ENCODE measurements around the gene USF3. TPM values are rescaled to one million over a fixed set of nuclear protein-coding genes. Genes with fewer than 3 reads are reported as not detected.

USF3 gene
- total and polyA plus RNA-seq, 4 donors: 4.6 to 16.0 (median 11.4) TPM

DNA sequence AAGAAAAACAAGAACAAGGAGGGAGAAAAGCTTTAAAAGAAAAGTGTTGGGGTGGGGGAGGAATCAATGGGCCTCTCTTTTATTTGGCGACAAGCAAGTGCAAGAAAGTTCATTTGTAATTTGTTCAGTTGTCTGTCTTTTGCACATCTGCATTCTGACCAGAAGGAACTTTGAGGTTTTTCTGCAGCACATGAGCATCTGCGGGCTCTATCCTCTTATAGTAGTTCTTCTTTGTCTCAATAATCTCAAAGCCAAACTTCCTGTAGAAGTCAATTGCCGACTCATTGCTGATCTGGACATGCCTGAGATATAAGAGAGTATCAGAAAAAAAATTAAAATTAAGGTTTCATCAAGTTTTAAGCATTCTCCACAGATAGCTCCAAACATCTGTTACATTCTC lies 25.2 kb upstream of the USF3 start (continued):
- no peak for TF ChIP-seq REST (IDR thresholded peaks at IDR 0.05)
- no peak for TF ChIP-seq GABPA (IDR thresholded peaks at IDR 0.05 in 1 of 2, conservative IDR thresholded peaks at IDR 0.05 in 1 of 2)
- no peak for TF ChIP-seq HNF4A (conservative IDR thresholded peaks at IDR 0.05)
- TF ChIP-seq RAD21 (IDR thresholded peaks at IDR 0.05): no peak
- no peak for TF ChIP-seq SP1 (IDR thresholded peaks at IDR 0.05)

GRCh38 chr3:113719758-113720157 lies 23.3 kb upstream of the USF3 start:
- Histone ChIP-seq H3K9ac (ENCODE audit: low read depth in 1 of 2, low read length in 2 of 2) (no peak overlapping the region), H3K9me3 (ENCODE audit: control insufficient read depth in 4 of 4, low read length in 3 of 4) (no peaks in the 10 kb centered on the region), H3K4me3 (ENCODE audit: low read depth in 1 of 3, low read length in 3 of 3) (no peak overlapping the region), H3K27me3 (ENCODE audit: control insufficient read depth in 4 of 4, insufficient read depth in 4 of 4, low read length in 3 of 4) (no peaks in the 10 kb centered on the region), H3K4me1 (ENCODE audit: control insufficient read depth in 4 of 4, insufficient read depth in 4 of 4, low read length in 3 of 4) (peaks cover 0 to 1% (median 0%) of the 10 kb centered on the region in 4 donors), H3K27ac (ENCODE audit: low read depth in 1 of 2, low read length in 2 of 2) (no peak overlapping the region), H3K36me3 (ENCODE audit: control insufficient read depth in 4 of 4, insufficient read depth in 3 of 4, low read depth in 1 of 4, low read length in 3 of 4) (peaks cover 1 to 21% (median 15%) of the 10 kb centered on the region in 4 donors)
- TF ChIP-seq HNF4G (IDR thresholded peaks at IDR 0.05): no peak
- TF ChIP-seq GABPA (IDR thresholded peaks at IDR 0.05 in 1 of 2, conservative IDR thresholded peaks at IDR 0.05 in 1 of 2): no peak
- TF ChIP-seq CTCF (IDR thresholded peaks at IDR 0.05; ENCODE audit: low read depth, low read length, missing input control): no peak
- no peak for TF ChIP-seq TAF1 (conservative IDR thresholded peaks at IDR 0.05)
- TF ChIP-seq, protein P1, sequence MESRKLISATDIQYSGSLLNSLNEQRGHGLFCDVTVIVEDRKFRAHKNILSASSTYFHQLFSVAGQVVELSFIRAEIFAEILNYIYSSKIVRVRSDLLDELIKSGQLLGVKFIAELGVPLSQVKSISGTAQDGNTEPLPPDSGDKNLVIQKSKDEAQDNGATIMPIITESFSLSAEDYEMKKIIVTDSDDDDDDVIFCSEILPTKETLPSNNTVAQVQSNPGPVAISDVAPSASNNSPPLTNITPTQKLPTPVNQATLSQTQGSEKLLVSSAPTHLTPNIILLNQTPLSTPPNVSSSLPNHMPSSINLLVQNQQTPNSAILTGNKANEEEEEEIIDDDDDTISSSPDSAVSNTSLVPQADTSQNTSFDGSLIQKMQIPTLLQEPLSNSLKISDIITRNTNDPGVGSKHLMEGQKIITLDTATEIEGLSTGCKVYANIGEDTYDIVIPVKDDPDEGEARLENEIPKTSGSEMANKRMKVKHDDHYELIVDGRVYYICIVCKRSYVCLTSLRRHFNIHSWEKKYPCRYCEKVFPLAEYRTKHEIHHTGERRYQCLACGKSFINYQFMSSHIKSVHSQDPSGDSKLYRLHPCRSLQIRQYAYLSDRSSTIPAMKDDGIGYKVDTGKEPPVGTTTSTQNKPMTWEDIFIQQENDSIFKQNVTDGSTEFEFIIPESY (IDR thresholded peaks at IDR 0.05): no peak
- no peak for TF ChIP-seq ATF3 (IDR thresholded peaks at IDR 0.05)
- TF ChIP-seq SP1 (IDR thresholded peaks at IDR 0.05): no peak
- TF ChIP-seq RAD21 (IDR thresholded peaks at IDR 0.05): no peak
- TF ChIP-seq, protein P2, sequence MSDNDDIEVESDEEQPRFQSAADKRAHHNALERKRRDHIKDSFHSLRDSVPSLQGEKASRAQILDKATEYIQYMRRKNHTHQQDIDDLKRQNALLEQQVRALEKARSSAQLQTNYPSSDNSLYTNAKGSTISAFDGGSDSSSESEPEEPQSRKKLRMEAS (IDR thresholded peaks at IDR 0.05): no peak
- no peak for DNase-seq (ENCODE audit: low spot score)
- WGBS: 87% methylated on average over 2 of the region's 2 CpGs

DNA sequence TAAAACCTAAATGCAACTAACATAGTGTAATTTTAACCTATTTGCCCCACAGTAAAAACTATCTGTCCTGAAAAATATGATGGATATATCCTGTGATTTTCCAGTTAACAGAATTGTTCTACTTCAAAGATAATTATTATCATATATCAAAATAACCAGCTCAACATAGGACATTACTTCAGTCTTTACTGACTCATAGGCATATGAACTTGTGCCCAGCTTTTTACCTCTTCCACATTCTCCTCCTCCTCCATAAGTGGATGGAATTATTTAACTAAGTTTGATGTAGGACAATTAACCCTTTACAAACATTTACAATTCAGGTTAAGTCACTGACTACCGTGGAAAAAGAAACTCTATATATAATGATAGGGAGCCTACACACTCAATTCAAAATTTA lies 22.9 kb upstream of the USF3 start:
- Histone ChIP-seq H3K4me1 (ENCODE audit: control insufficient read depth in 4 of 4, insufficient read depth in 4 of 4, low read length in 3 of 4) (peaks cover 0 to 1% (median 0%) of the 10 kb centered on the region in 4 donors), H3K4me3 (ENCODE audit: low read depth in 1 of 3, low read length in 3 of 3) (no peak overlapping the region), H3K9ac (ENCODE audit: low read depth in 1 of 2, low read length in 2 of 2) (no peak overlapping the region), H3K9me3 (ENCODE audit: control insufficient read depth in 4 of 4, low read length in 3 of 4) (no peaks in the 10 kb centered on the region), H3K27me3 (ENCODE audit: control insufficient read depth in 4 of 4, insufficient read depth in 4 of 4, low read length in 3 of 4) (no peaks in the 10 kb centered on the region), H3K36me3 (ENCODE audit: control insufficient read depth in 4 of 4, insufficient read depth in 3 of 4, low read depth in 1 of 4, low read length in 3 of 4) (peaks cover 1 to 21% (median 15%) of the 10 kb centered on the region in 4 donors), H3K27ac (ENCODE audit: low read depth in 1 of 2, low read length in 2 of 2) (no peak overlapping the region)
- TF ChIP-seq, protein P2 (IDR thresholded peaks at IDR 0.05): no peak
- no peak for TF ChIP-seq CTCF (IDR thresholded peaks at IDR 0.05; ENCODE audit: low read depth, low read length, missing input control)
- no peak for TF ChIP-seq TAF1 (conservative IDR thresholded peaks at IDR 0.05)
- TF ChIP-seq, protein P1 (IDR thresholded peaks at IDR 0.05): no peak
- no peak for TF ChIP-seq YY1 (IDR thresholded peaks at IDR 0.05)
- no peak for DNase-seq (ENCODE audit: low spot score)
- 97% methylated on average over 1 of the region's 1 CpG for WGBS

All from liver (tissue), 9 donors.